Ovary (tissue), 9 donors: ENCODE data around the gene PPP4R1. TPM values are rescaled to one million over a fixed set of nuclear protein-coding genes. Genes with fewer than 3 reads are reported as not detected.

Experiments used
- DNase-seq, 5 donors: peaks; one replicate each; pipeline ENCODE4 v3.0.0-alpha.2; 2019 to 2020
- H3K27ac ChIP-seq, 2 donors: fragments of 200-600 bp; one replicate each; pipeline versions ENCODE4 v1.5.1 to v1.8.0; 2019 to 2022
- H3K27me3 ChIP-seq: fragments of 200-600 bp; one replicate; pipeline ENCODE4 v1.8.0; 2022
- H3K36me3 ChIP-seq: fragments of 200-600 bp; sonication (generic); one replicate; pipeline ENCODE4 v1.5.1; 2019
- H3K4me1 ChIP-seq: one replicate; pipeline ENCODE4 v1.8.1; 2013; ENCODE audit warnings: mild to moderate bottlenecking, moderate library complexity; ENCODE audit not compliant: insufficient read depth
- H3K4me3 ChIP-seq: fragments of 200-600 bp; sonication (generic); one replicate; pipeline ENCODE4 v1.5.1; 2017
- H3K9me3 ChIP-seq, 2 donors: fragments of 200-600 bp in 1 of 2; sonication (generic) in 1 of 2; one replicate each; pipeline versions ENCODE4 v1.5.1 to v1.8.1; 2013 to 2019; ENCODE audit warnings: mild to moderate bottlenecking in 1 of 2, moderate library complexity in 1 of 2
- CTCF ChIP-seq, 3 donors: fragments of 450-650 bp in 2 of 3; fragments of 200-600 bp in 1 of 3; IDR thresholded peaks; one replicate each; pipeline versions ENCODE4 v1.5.1 to v1.8.0; 2016 to 2022; ENCODE audit warnings: antibody characterized with exemption in 3 of 3, mild to moderate bottlenecking in 1 of 3
- EP300 ChIP-seq: sonication (generic); formaldehyde crosslinking; IDR thresholded peaks from one replicate; pipeline ENCODE4 v1.6.1; 2017; ENCODE audit warnings: antibody characterized with exemption
- POLR2A ChIP-seq: fragments of 450-650 bp; IDR thresholded peaks from one replicate; pipeline ENCODE4 v1.6.1; 2017; ENCODE audit warnings: antibody characterized with exemption, mild to moderate bottlenecking, moderate library complexity
- WGBS, 3 donors: extraction: QIAGEN DNeasy Blood & Tissue Kit in 1 of 3; methylation state at CpG; one replicate each; pipeline versions ENCODE4 v1.1.5 to v1.1.7; 2013 to 2017; 5-methylcytosine and 5-hydroxymethylcytosine counted together
- intact Hi-C, 4 donors: fragments of 100-400 bp; cut with DNase I; formaldehyde crosslinking; loops; one replicate each; pipeline versions ENCODE4 v1.11.0 to v1.15.1; 2022 to 2023
- polyA plus RNA-seq, 2 donors: library from polyadenylated mRNA; stranded (reverse); fragments of 200-250 nt in 1 of 2; fragments of 350-450 nt in 1 of 2; fragmentation: Illumina TruSeq in 1 of 2; extraction: RNeasy Lipid Tissue Mini Kit (QIAGEN cat#74804) in 1 of 2; gene quantifications; one replicate each; pipeline ENCODE4 v1.2.3, GENCODE V29; 2013 to 2014
- total RNA-seq, 7 donors: library from RNA; depleted of rRNA in 2 of 7; stranded (reverse); fragments of >200 nt in 2 of 7; fragmentation: NEBNext Ultra II Directional in 3 of 7; extraction: Animal tissue kit (Norgen Biotek cat#: 25700) in 3 of 7; gene quantifications; one replicate each; pipeline versions ENCODE4 v1.1.0 to v1.2.4, GENCODE V29; 2016 to 2023
- donor health status: DM: no; HTN: no; CAD: no; lungs with moderate emphysema.
- donor health status: DM: no; HTN: no; CAD: no.
- donor health status: Bipolar disorder and iron deficiency.
- donor health status: DM: yes; HTN: yes; CAD: no.
- donor health status: DM: no; HTN: no; CAD: no.
- donor health status: DM: yes; HTN: yes; CAD: no.

The PPP4R1 gene
- total and polyA plus RNA-seq, 9 donors, result 31.4 to 128 (median 107) TPM

- H3K4me1 ChIP-seq, result no peaks in the 10 kb centered on the region
- H3K9me3 ChIP-seq, result no peaks in the 10 kb centered on the region
- H3K27ac ChIP-seq, result no peak overlapping the region
- intact Hi-C loops, result no loop called here
- no peak overlapping the region for H3K4me3 ChIP-seq
- TF ChIP-seq POLR2A (no peak), EP300 (no peak), CTCF (IDR thresholded peaks at IDR 0.05) (no peak)
- no peak for DNase-seq
- H3K27me3 ChIP-seq, result no peaks in the 10 kb centered on the region
- 83 to 92% (median 90%) methylated on average over 4 of the region's 4 CpGs for WGBS, 3 donors
- no peaks in the 10 kb centered on the region for H3K36me3 ChIP-seq
These were observed 63.9 kb downstream of the PPP4R1 start for GRCh38 chr18:9550429-9550828.

- Histone ChIP-seq H3K27ac (no peak overlapping the region), H3K4me1 (no peaks in the 10 kb centered on the region), H3K9me3 (no peaks in the 10 kb centered on the region), H3K36me3 (no peaks in the 10 kb centered on the region), H3K27me3 (no peaks in the 10 kb centered on the region), H3K4me3 (no peak overlapping the region)
- no peak for DNase-seq
- TF ChIP-seq EP300, result no peak
- no peak for TF ChIP-seq CTCF (IDR thresholded peaks at IDR 0.05)
- TF ChIP-seq POLR2A, result no peak
- 83 to 86% (median 83%) methylated on average over 7 of the region's 7 CpGs for WGBS, 3 donors
- intact Hi-C loops, result no loop called here
These were observed 65.0 kb downstream of the PPP4R1 start for GRCh38 chr18:9549405-9549804.

GRCh38 chr18:9547782-9548181 is 66.6 kb downstream of the PPP4R1 start:
- H3K27ac ChIP-seq, result no peak overlapping the region
- no peak for DNase-seq
- H3K9me3 ChIP-seq, result no peaks in the 10 kb centered on the region
- no peaks in the 10 kb centered on the region for H3K36me3 ChIP-seq
- intact Hi-C loops, result no loop called here
- no peak overlapping the region for H3K4me3 ChIP-seq
- H3K27me3 ChIP-seq, result no peaks in the 10 kb centered on the region
- 87 to 90% (median 90%) methylated on average over 7 of the region's 7 CpGs for WGBS, 3 donors
- TF ChIP-seq EP300 (no peak), POLR2A (no peak), CTCF (IDR thresholded peaks at IDR 0.05) (no peak)
- no peaks in the 10 kb centered on the region for H3K4me1 ChIP-seq

- no peaks in the 10 kb centered on the region for H3K27me3 ChIP-seq
- no peaks in the 10 kb centered on the region for H3K9me3 ChIP-seq
- H3K4me1 ChIP-seq, result no peaks in the 10 kb centered on the region
- no peak overlapping the region for H3K4me3 ChIP-seq
- WGBS, 3 donors, result 59 to 67% (median 61%) methylated on average over 6 of the region's 6 CpGs
- DNase-seq, result no peak
- TF ChIP-seq POLR2A (no peak), CTCF (IDR thresholded peaks at IDR 0.05) (no peak)
- H3K36me3 ChIP-seq, result no peaks in the 10 kb centered on the region
- H3K27ac ChIP-seq, result no peak overlapping the region
- intact Hi-C loops, result no loop called here
These were observed 67.9 kb downstream of the PPP4R1 start for GRCh38 chr18:9546468-9546867.

- Histone ChIP-seq H3K9me3 (no peaks in the 10 kb centered on the region), H3K27ac (no peak overlapping the region), H3K36me3 (no peaks in the 10 kb centered on the region), H3K4me1 (no peaks in the 10 kb centered on the region), H3K4me3 (no peak overlapping the region), H3K27me3 (no peaks in the 10 kb centered on the region)
- no peak for TF ChIP-seq EP300
- no peak for TF ChIP-seq CTCF (IDR thresholded peaks at IDR 0.05)
- TF ChIP-seq POLR2A, result no peak
- no peak for DNase-seq
- intact Hi-C loops, result no loop called here
- 83 to 84% (median 83%) methylated on average over 5 of the region's 5 CpGs for WGBS, 3 donors
These were observed 69.3 kb downstream of the PPP4R1 start for GRCh38 chr18:9545029-9545428.
